Fibroblast of lung (primary cell): ENCODE measurements around the gene RRAD. TPM values are rescaled to one million over a fixed set of nuclear protein-coding genes. Genes with fewer than 3 reads are reported as not detected.

Experiments used
- DNase-seq, 2 donors: peaks; one replicate each; pipeline versions ENCODE4 v3.0.0 to v3.0.0-alpha.2; 2010; ENCODE audit warnings: low read depth in 2 of 2
- H2AFZ ChIP-seq: 2 replicates; pipeline ENCODE4 v1.5.1; 2012; ENCODE audit warnings: low read length, control low read depth, inconsistent platforms
- H3K27ac ChIP-seq: 2 replicates; pipeline ENCODE4 v1.5.1; 2011; ENCODE audit warnings: low read length, control low read depth; ENCODE audit not compliant: insufficient read depth
- H3K27me3 ChIP-seq: 2 replicates; pipeline ENCODE4 v1.5.1; 2011; ENCODE audit warnings: mild to moderate bottlenecking, low read length; ENCODE audit not compliant: control insufficient read depth, insufficient read depth
- H3K36me3 ChIP-seq: 2 replicates; pipeline ENCODE4 v1.5.1; 2011; ENCODE audit warnings: low read length; ENCODE audit not compliant: control insufficient read depth, insufficient read depth
- H3K4me1 ChIP-seq: 2 replicates; pipeline ENCODE4 v1.5.1; 2011; ENCODE audit warnings: low read length; ENCODE audit not compliant: control insufficient read depth, insufficient read depth; ENCODE audit errors: extremely low read depth
- H3K4me2 ChIP-seq: 2 replicates; pipeline ENCODE4 v1.5.1; 2011; ENCODE audit warnings: low read length, control low read depth; ENCODE audit not compliant: insufficient read depth; ENCODE audit errors: extremely low read depth
- H3K4me3 ChIP-seq, 4 experiments: fragments of 200-600 bp in 1 of 4; sonication (generic) in 1 of 4; replicated peaks in 1 of 4; 2 replicates each; pipeline ENCODE4 v1.5.1; 2011 to 2016; ENCODE audit warnings: low read length in 4 of 4, low read depth in 3 of 4, mild to moderate bottlenecking in 3 of 4, control low read depth in 2 of 4, inconsistent platforms in 1 of 4, mixed read lengths in 1 of 4; ENCODE audit not compliant: insufficient read depth in 1 of 4; ENCODE audit errors: control extremely low read depth in 1 of 4
- H3K79me2 ChIP-seq: 2 replicates; pipeline ENCODE4 v1.5.1; 2012; ENCODE audit warnings: mild to moderate bottlenecking, low read length, inconsistent platforms; ENCODE audit not compliant: control insufficient read depth, insufficient read depth
- H3K9ac ChIP-seq: 2 replicates; pipeline ENCODE4 v1.5.1; 2011; ENCODE audit warnings: mild to moderate bottlenecking, low read length, control low read depth; ENCODE audit not compliant: insufficient read depth
- H3K9me3 ChIP-seq: 2 replicates; pipeline ENCODE4 v1.5.1; 2012; ENCODE audit warnings: low read depth, low read length; ENCODE audit not compliant: control insufficient read depth, insufficient read depth
- H4K20me1 ChIP-seq: 2 replicates; pipeline ENCODE4 v1.5.1; 2011; ENCODE audit warnings: low read length; ENCODE audit not compliant: control insufficient read depth, insufficient read depth; ENCODE audit errors: extremely low read depth
- EZH2 ChIP-seq: IDR thresholded peaks from 2 replicates; pipeline ENCODE4 v1.5.1; 2012; ENCODE audit warnings: low read length, control low read depth, mild to moderate bottlenecking; ENCODE audit errors: missing control alignments
- polyA plus RNA-seq, 2 donors: library from polyadenylated mRNA; depleted of rRNA in 1 of 2; stranded (reverse) in 1 of 2; unstranded in 1 of 2; fragments of >200 nt; gene quantifications; 2 replicates each; pipeline ENCODE4 v1.2.1, GENCODE V29; 2011 to 2012; ENCODE audit warnings: missing spikeins in 1 of 2
- total RNA-seq: library from RNA; depleted of rRNA; stranded (reverse); fragments of >200 nt; gene quantifications from 2 replicates; pipeline ENCODE4 v1.2.1, GENCODE V29; 2014
- TF ChIP-seq, protein P1 (sequence below), 2 donors: IDR thresholded peaks in 1 of 2; conservative IDR thresholded peaks in 1 of 2; 1 replicate in 1 of 2; 2 replicates in 1 of 2; pipeline ENCODE4 v1.5.1; 2011 to 2012; ENCODE audit warnings: low read length in 2 of 2, control low read depth in 1 of 2, inconsistent platforms in 1 of 2, low read depth in 1 of 2, mild to moderate bottlenecking in 1 of 2

The RRAD gene
- total and polyA plus RNA-seq, 2 donors (not counting 1 experiment from before 2014, with no cell fraction given) = 11.6 to 83.7 TPM

DNA sequence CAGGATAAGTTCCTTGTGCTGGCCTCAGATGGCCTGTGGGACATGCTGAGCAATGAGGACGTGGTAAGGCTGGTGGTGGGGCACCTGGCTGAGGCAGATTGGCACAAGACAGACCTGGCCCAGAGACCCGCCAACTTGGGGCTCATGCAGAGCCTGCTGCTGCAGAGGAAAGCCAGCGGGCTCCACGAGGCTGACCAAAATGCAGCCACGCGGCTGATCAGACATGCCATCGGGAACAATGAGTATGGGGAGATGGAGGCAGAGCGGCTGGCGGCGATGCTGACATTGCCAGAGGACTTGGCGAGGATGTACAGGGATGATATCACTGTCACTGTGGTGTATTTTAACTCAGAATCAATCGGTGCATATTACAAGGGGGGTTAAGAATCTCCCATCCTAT, 39.8 kb downstream of the RRAD start:
- H3K4me3 ChIP-seq = no peak overlapping the region
- no peak overlapping the region for H2AFZ ChIP-seq
- H3K4me1 ChIP-seq = no peaks in the 10 kb centered on the region
- TF ChIP-seq EZH2 = no peak
- TF ChIP-seq, protein P1, sequence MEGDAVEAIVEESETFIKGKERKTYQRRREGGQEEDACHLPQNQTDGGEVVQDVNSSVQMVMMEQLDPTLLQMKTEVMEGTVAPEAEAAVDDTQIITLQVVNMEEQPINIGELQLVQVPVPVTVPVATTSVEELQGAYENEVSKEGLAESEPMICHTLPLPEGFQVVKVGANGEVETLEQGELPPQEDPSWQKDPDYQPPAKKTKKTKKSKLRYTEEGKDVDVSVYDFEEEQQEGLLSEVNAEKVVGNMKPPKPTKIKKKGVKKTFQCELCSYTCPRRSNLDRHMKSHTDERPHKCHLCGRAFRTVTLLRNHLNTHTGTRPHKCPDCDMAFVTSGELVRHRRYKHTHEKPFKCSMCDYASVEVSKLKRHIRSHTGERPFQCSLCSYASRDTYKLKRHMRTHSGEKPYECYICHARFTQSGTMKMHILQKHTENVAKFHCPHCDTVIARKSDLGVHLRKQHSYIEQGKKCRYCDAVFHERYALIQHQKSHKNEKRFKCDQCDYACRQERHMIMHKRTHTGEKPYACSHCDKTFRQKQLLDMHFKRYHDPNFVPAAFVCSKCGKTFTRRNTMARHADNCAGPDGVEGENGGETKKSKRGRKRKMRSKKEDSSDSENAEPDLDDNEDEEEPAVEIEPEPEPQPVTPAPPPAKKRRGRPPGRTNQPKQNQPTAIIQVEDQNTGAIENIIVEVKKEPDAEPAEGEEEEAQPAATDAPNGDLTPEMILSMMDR (conservative IDR thresholded peaks at IDR 0.05 in 1 of 2, IDR thresholded peaks at IDR 0.05 in 1 of 2; ENCODE audit: low read depth in 1 of 2, low read length in 2 of 2) = no peak
- no peak overlapping the region for H3K9ac ChIP-seq
- no peak for DNase-seq
- H3K4me2 ChIP-seq = no peak overlapping the region
- H3K27ac ChIP-seq = no peak overlapping the region
- H4K20me1 ChIP-seq = no peaks in the 10 kb centered on the region
- H3K79me2 ChIP-seq = peaks cover 5% of the 10 kb centered on the region
- no peaks in the 10 kb centered on the region for H3K9me3 ChIP-seq
- H3K36me3 ChIP-seq = peaks cover 12% of the 10 kb centered on the region
- H3K27me3 ChIP-seq = no peaks in the 10 kb centered on the region

DNA sequence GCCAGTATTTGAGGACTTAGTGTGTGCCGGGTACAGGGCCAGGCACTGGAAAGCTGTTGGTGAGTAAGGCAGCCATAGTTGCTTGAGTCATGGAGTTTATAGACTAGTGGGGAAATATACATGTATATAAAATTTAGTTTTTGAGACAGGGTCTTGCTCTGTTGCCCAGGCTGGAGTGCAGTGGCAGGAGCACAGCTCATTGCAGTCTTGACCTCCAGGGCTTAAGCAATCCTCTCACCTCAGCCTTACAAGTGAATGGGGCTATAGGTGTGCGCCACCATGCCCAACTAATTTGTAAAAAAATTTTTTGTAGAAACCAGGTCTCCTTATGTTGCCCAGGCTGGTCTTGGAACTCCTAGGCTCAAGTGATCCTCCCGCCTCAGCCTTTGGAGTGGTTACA, 42.6 kb downstream of the RRAD start:
- Histone ChIP-seq H2AFZ (no peak overlapping the region), H3K27ac (no peak overlapping the region), H3K9me3 (no peaks in the 10 kb centered on the region), H3K27me3 (no peaks in the 10 kb centered on the region), H3K9ac (no peak overlapping the region), H3K4me3 (no peak overlapping the region), H3K79me2 (peaks cover 6% of the 10 kb centered on the region), H4K20me1 (no peaks in the 10 kb centered on the region), H3K36me3 (peaks cover 12% of the 10 kb centered on the region), H3K4me2 (no peak overlapping the region), H3K4me1 (no peaks in the 10 kb centered on the region)
- no peak for DNase-seq
- TF ChIP-seq, protein P1 (conservative IDR thresholded peaks at IDR 0.05 in 1 of 2, IDR thresholded peaks at IDR 0.05 in 1 of 2; ENCODE audit: low read depth in 1 of 2, low read length in 2 of 2) = no peak
- TF ChIP-seq EZH2 = no peak

DNA sequence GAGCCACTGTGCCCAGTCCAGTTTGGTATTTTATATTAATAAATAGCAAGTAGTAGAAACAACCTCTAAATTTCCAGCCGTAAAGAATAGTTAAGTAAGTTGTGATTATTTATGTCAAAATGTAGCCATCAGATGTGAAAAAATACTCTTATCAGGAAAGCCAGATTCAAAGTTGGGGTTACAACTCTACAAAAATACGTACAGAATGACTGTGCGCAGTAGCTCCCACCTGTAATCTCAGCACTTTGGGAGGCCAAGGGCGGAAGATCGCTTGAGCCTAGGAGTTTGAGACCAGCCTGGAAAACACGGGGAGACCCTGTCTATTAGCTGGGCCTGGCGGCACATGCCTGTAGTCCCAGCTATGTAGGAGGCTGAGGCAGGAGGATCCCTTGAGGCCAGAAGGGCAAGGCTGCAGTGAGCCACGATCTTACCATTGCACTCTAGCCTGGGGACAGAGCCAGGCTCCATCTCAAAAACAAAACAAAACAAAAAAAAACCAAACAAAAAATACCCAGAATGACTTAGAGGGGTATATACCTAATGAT, 43.3 kb downstream of the RRAD start:
- Histone ChIP-seq H3K9ac (no peak overlapping the region), H3K27ac (no peak overlapping the region), H4K20me1 (no peaks in the 10 kb centered on the region), H3K9me3 (no peaks in the 10 kb centered on the region), H3K79me2 (peaks cover 6% of the 10 kb centered on the region), H2AFZ (no peak overlapping the region), H3K4me2 (no peak overlapping the region), H3K36me3 (peaks cover 12% of the 10 kb centered on the region), H3K4me3 (peak overlapping the region in 1 of 4 experiments; percentile 85), H3K27me3 (no peaks in the 10 kb centered on the region), H3K4me1 (no peaks in the 10 kb centered on the region)
- no peak for DNase-seq
- TF ChIP-seq, protein P1 (conservative IDR thresholded peaks at IDR 0.05 in 1 of 2, IDR thresholded peaks at IDR 0.05 in 1 of 2; ENCODE audit: low read depth in 1 of 2, low read length in 2 of 2) = no peak
- TF ChIP-seq EZH2 = no peak
